ENCODE results near the gene CGB2. TPM values are rescaled to one million over a fixed set of nuclear protein-coding genes. Genes with fewer than 3 reads are reported as not detected.
A peak's percentile ranks its signal among the peaks of the same experiment; 100 is the strongest.

CGB2 gene
- total and polyA plus RNA-seq, 9 of the 15 experiments (the other 6 are each of a cell fraction or from before 2014, with no cell fraction given), result 0.22 TPM; not detected in 8

DNA sequence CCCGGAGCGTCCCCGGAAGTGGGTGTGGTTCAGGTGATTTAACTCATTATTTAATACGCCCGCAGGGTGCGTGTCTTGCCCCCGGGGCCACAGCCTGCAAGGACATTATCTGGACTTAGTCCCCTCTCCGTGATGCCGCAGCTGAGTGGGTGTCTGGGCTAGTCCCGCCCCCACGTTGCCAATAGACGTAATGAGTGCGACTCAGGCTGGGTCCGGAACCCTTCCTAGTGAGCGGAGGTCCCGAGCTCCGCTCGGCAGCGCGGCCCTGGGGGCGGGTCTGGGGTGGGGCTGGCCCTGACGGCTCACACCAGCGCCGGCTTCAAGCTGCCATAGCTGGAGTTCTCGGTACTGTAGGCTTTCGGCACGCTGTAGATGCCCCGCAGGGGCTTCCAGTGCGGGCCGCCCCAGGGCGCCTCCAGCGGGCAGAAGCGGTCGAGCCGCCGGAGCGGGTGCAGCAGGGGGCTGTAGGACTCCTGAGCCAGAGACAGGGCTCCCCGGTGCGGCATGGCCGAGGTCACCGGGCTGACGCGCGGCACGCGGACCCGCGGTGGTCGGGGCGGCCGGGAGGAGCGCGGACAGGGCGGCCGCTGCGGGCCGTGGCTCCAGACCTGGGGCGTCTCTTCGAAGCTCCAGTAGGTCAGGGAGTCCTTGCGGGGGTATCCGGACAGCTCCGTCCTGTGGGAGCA, 13.9 kb upstream of the CGB2 start (continued):
- TF ChIP-seq YY1 (IDR thresholded peaks at IDR 0.05; ENCODE audit: borderline replicate concordance in 1 of 3, control insufficient read depth in 1 of 3, extremely low read depth in 1 of 3, insufficient read depth in 3 of 3, insufficient read length in 1 of 3, insufficient replicate concordance in 2 of 3, low read depth in 1 of 3, low read length in 2 of 3) (peak in 1 of 3 experiments; percentile 18), SMARCB1 (IDR thresholded peaks at IDR 0.05; ENCODE audit: insufficient read length, low read depth) (no peak), ZNF668 (CRISPR knock-in tag; IDR thresholded peaks at IDR 0.05) (no peak), ZNF699 (CRISPR knock-in tag; IDR thresholded peaks at IDR 0.05; ENCODE audit: insufficient replicate concordance) (no peak), MXI1 (IDR thresholded peaks at IDR 0.05; ENCODE audit: low read depth, low read length) (no peak), ESRRB (CRISPR knock-in tag; IDR thresholded peaks at IDR 0.05; ENCODE audit: borderline replicate concordance) (no peak), ZC3H8 (IDR thresholded peaks at IDR 0.05) (no peak), KLF6 (CRISPR knock-in tag; IDR thresholded peaks at IDR 0.05; ENCODE audit: borderline replicate concordance) (no peak), ZNF3 (CRISPR knock-in tag; IDR thresholded peaks at IDR 0.05) (no peak), SNRNP70 (optimal IDR thresholded peaks at IDR 0.05; ENCODE audit: low read depth, low read length) (no peak), GTF2A2 (tag; IDR thresholded peaks at IDR 0.05) (no peak), RAD21 (CRISPR knock-in tag; conservative IDR thresholded peaks at IDR 0.05 in 1 of 2, IDR thresholded peaks at IDR 0.05 in 1 of 2) (no peak), HLTF (IDR thresholded peaks at IDR 0.05) (no peak), ETV5 (CRISPR knock-in tag; IDR thresholded peaks at IDR 0.05; ENCODE audit: low read depth) (no peak), ZKSCAN3 (CRISPR knock-in tag; IDR thresholded peaks at IDR 0.05) (no peak), POLR2G (IDR thresholded peaks at IDR 0.05; ENCODE audit: low read depth, low read length) (peak; percentile 84), SMARCA4 (IDR thresholded peaks at IDR 0.05) (no peak), THRB (CRISPR knock-in tag; conservative IDR thresholded peaks at IDR 0.05) (no peak), RBFOX2 (IDR thresholded peaks at IDR 0.05; ENCODE audit: low read depth, low read length) (peak; percentile 48), NBN (IDR thresholded peaks at IDR 0.05; ENCODE audit: low read depth) (no peak), ZNF76 (CRISPR knock-in tag; IDR thresholded peaks at IDR 0.05; ENCODE audit: borderline replicate concordance) (no peak), ZNF134 (CRISPR knock-in tag; conservative IDR thresholded peaks at IDR 0.05) (no peak), YBX1 (IDR thresholded peaks at IDR 0.05) (no peak), NFE2 (IDR thresholded peaks at IDR 0.05; ENCODE audit: low read depth) (no peak), ZC3H11A (IDR thresholded peaks at IDR 0.05; ENCODE audit: low read depth, low read length) (no peak), ZNF23 (CRISPR knock-in tag; IDR thresholded peaks at IDR 0.05) (no peak), CCNT2 (IDR thresholded peaks at IDR 0.05; ENCODE audit: borderline replicate concordance, extremely low read depth, insufficient read length, low read depth, low read length) (peak; percentile 76)
- TF ChIP-seq, protein P1, sequence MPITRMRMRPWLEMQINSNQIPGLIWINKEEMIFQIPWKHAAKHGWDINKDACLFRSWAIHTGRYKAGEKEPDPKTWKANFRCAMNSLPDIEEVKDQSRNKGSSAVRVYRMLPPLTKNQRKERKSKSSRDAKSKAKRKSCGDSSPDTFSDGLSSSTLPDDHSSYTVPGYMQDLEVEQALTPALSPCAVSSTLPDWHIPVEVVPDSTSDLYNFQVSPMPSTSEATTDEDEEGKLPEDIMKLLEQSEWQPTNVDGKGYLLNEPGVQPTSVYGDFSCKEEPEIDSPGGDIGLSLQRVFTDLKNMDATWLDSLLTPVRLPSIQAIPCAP (CRISPR knock-in tag; IDR thresholded peaks at IDR 0.05; ENCODE audit: borderline replicate concordance), result no peak
- TF ChIP-seq, protein P2, sequence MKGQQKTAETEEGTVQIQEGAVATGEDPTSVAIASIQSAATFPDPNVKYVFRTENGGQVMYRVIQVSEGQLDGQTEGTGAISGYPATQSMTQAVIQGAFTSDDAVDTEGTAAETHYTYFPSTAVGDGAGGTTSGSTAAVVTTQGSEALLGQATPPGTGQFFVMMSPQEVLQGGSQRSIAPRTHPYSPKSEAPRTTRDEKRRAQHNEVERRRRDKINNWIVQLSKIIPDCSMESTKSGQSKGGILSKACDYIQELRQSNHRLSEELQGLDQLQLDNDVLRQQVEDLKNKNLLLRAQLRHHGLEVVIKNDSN (CRISPR knock-in tag; IDR thresholded peaks at IDR 0.05), result no peak

Measured in K562 (cell line).